Endodermal cell (in vitro differentiated cells): ENCODE measurements around the gene SSTR1. TPM values are rescaled to one million over a fixed set of nuclear protein-coding genes. Genes with fewer than 3 reads are reported as not detected.

ENCODE experiments used
- DNase-seq: peaks from one replicate; pipeline ENCODE4 v3.0.0-alpha.2; 2017
- H3K27ac ChIP-seq: 2 replicates; pipeline ENCODE4 v1.5.1; 2013; ENCODE audit warnings: mild to moderate bottlenecking, low read depth, low read length, moderate library complexity
- H3K27me3 ChIP-seq: 2 replicates; pipeline ENCODE4 v1.6.1; 2013; ENCODE audit warnings: mild to moderate bottlenecking, low read length, moderate library complexity; ENCODE audit not compliant: insufficient read depth, control insufficient read depth, poor library complexity, severe bottlenecking
- H3K36me3 ChIP-seq: 2 replicates; pipeline ENCODE4 v1.7.0; 2013; ENCODE audit warnings: mild to moderate bottlenecking, low read length, moderate library complexity; ENCODE audit not compliant: control insufficient read depth, insufficient read depth
- H3K4me1 ChIP-seq: one replicate; pipeline ENCODE4 v1.7.0; 2013; ENCODE audit warnings: low read length; ENCODE audit not compliant: control insufficient read depth, insufficient read depth
- H3K4me3 ChIP-seq: 2 replicates; pipeline ENCODE4 v1.5.1; 2013; ENCODE audit warnings: mild to moderate bottlenecking, low read length, moderate library complexity
- H3K9ac ChIP-seq: 2 replicates; pipeline ENCODE4 v1.6.1; 2013; ENCODE audit warnings: mild to moderate bottlenecking, low read length, moderate library complexity; ENCODE audit not compliant: poor library complexity, severe bottlenecking; ENCODE audit errors: extremely low read depth
- H3K9me3 ChIP-seq: 2 replicates; pipeline ENCODE4 v1.6.1; 2013; ENCODE audit warnings: mild to moderate bottlenecking, low read length, moderate library complexity; ENCODE audit not compliant: control insufficient read depth
- H3K27ac Mint-ChIP-seq: 2 replicates; pipeline ENCODE4 v1.8.0; 2020; ENCODE audit warnings: mixed read lengths
- H3K27me3 Mint-ChIP-seq: 2 replicates; pipeline ENCODE4 v1.8.0; 2021; ENCODE audit warnings: mild to moderate bottlenecking, mixed read lengths; ENCODE audit not compliant: insufficient read depth
- H3K36me3 Mint-ChIP-seq: 2 replicates; pipeline ENCODE4 v1.8.0; 2020; ENCODE audit warnings: low read depth, mixed read lengths
- H3K4me1 Mint-ChIP-seq: 2 replicates; pipeline ENCODE4 v1.8.0; 2020; ENCODE audit warnings: mixed read lengths
- H3K4me3 Mint-ChIP-seq: 2 replicates; pipeline ENCODE4 v1.8.0; 2020; ENCODE audit warnings: mild to moderate bottlenecking, moderate library complexity, mixed read lengths
- H3K9me3 Mint-ChIP-seq: 2 replicates; pipeline ENCODE4 v1.8.0; 2020; ENCODE audit warnings: mild to moderate bottlenecking, mixed read lengths
- CTCF ChIP-seq: fragments of 200-600 bp; sonication (generic); conservative IDR thresholded peaks from 2 replicates; pipeline ENCODE4 v1.5.0; 2021; ENCODE audit warnings: antibody characterized with exemption, mild to moderate bottlenecking
- WGBS, 2 experiments: methylation state at CpG; one replicate each; pipeline versions ENCODE4 v1.1.5 to v1.1.7; 2013; ENCODE audit warnings: missing lambda C conversion rate in 2 of 2, mixed read lengths in 1 of 2; ENCODE audit not compliant: insufficient coverage in 1 of 2, insufficient read length in 1 of 2; 5-methylcytosine and 5-hydroxymethylcytosine counted together
- total RNA-seq, 2 donors: library from RNA; stranded (reverse); fragmentation: NEBNext Ultra II Directional in 1 of 2; extraction: Animal tissue kit (Norgen Biotek cat#: 25700) in 1 of 2; gene quantifications; 2 replicates in 1 of 2; 3 replicates in 1 of 2; pipeline ENCODE4 v1.2.1, GENCODE V29; 2021

The SSTR1 gene
- total RNA-seq, 2 donors from 2014 or later = 0.69 to 1.2 TPM

- no peak overlapping the region for H3K9ac ChIP-seq
- H3K36me3 ChIP-seq = no peaks in the 10 kb centered on the region
- H3K4me3 ChIP-seq = no peak overlapping the region
- Mint-ChIP-seq H3K27me3 (no peaks in the 10 kb centered on the region), H3K9me3 (peaks cover 5% of the 10 kb centered on the region), H3K27ac (no peak overlapping the region), H3K36me3 (peaks cover 12% of the 10 kb centered on the region), H3K4me1 (peaks cover 7% of the 10 kb centered on the region), H3K4me3 (no peak overlapping the region)
- peaks cover 6% of the 10 kb centered on the region for H3K9me3 ChIP-seq
- 87 to 100% methylated on average over 2 of the region's 2 CpGs for WGBS, 2 experiments
- H3K4me1 ChIP-seq = no peaks in the 10 kb centered on the region
- no peak overlapping the region for H3K27ac ChIP-seq
- no peak for TF ChIP-seq CTCF
- no peak for DNase-seq
- H3K27me3 ChIP-seq = no peaks in the 10 kb centered on the region
Observed at GRCh38 chr14:38171197-38171596, 36.5 kb upstream of the SSTR1 start.

GRCh38 chr14:38174711-38175110 is 33.0 kb upstream of the SSTR1 start:
- no peak overlapping the region for H3K27ac Mint-ChIP-seq
- no peak for TF ChIP-seq CTCF
- H3K27me3 Mint-ChIP-seq = no peaks in the 10 kb centered on the region
- H3K4me1 Mint-ChIP-seq = peaks cover 7% of the 10 kb centered on the region
- no peak overlapping the region for H3K4me3 Mint-ChIP-seq
- H3K36me3 Mint-ChIP-seq = peaks cover 23% of the 10 kb centered on the region
- Histone ChIP-seq H3K9me3 (peaks cover 13% of the 10 kb centered on the region), H3K36me3 (no peaks in the 10 kb centered on the region), H3K27me3 (no peaks in the 10 kb centered on the region), H3K4me3 (no peak overlapping the region), H3K4me1 (no peaks in the 10 kb centered on the region), H3K27ac (no peak overlapping the region), H3K9ac (no peak overlapping the region)
- no peak for DNase-seq
- H3K9me3 Mint-ChIP-seq = peaks cover 19% of the 10 kb centered on the region
- WGBS, 2 experiments = 45 to 71% methylated on average over 1 to 2 of the region's 2 CpGs

- Histone ChIP-seq H3K4me3 (no peak overlapping the region), H3K36me3 (no peaks in the 10 kb centered on the region), H3K9ac (no peak overlapping the region), H3K9me3 (peaks cover 22% of the 10 kb centered on the region), H3K27ac (no peak overlapping the region), H3K4me1 (no peaks in the 10 kb centered on the region), H3K27me3 (no peaks in the 10 kb centered on the region)
- Mint-ChIP-seq H3K4me1 (peaks cover 7% of the 10 kb centered on the region), H3K9me3 (peaks cover 26% of the 10 kb centered on the region), H3K36me3 (peaks cover 28% of the 10 kb centered on the region), H3K27me3 (no peaks in the 10 kb centered on the region), H3K27ac (no peak overlapping the region), H3K4me3 (no peak overlapping the region)
- 93% methylated on average over 2 of the region's 2 CpGs; no CpG with 5 or more reads in 1 of the 2 experiments for WGBS, 2 experiments
- no peak for TF ChIP-seq CTCF
- DNase-seq = no peak
Observed at GRCh38 chr14:38175658-38176057, 32.0 kb upstream of the SSTR1 start.
